Right hindlimb (tissue), 1 donor: ENCODE data around the gene SUGCT.
A peak's percentile ranks its signal among the peaks of the same experiment; 100 is the strongest.
"Not testable (repeated sequence)": the region's sequence is repeated elsewhere in the genome, so short reads cannot be mapped to it uniquely, and the experiment has no call there.

ENCODE experiments used
- DNase-seq: peaks from one replicate; pipeline ENCODE4 v3.0.0-alpha.2; 2018

SUGCT gene

DNA sequence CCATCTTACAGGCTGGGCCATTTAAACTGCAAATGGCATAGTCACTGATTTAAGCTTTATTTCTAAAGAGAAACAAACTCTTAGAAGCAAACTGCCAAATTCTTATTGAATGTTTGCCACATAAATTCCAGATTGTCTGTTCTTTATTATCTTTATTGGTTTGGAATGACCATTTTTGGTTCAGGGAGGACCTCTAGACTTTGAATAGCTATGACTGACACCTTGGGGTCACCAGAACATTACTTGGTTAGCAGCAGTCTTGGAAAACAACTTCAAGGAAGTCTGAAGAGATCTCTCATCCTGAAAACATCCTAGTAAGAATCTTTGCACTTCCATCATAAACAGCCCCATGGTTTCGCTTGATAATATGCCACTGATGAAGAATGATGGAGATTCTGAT lies 197.1 kb downstream of the SUGCT start:
- DNase-seq = no peak

DNA sequence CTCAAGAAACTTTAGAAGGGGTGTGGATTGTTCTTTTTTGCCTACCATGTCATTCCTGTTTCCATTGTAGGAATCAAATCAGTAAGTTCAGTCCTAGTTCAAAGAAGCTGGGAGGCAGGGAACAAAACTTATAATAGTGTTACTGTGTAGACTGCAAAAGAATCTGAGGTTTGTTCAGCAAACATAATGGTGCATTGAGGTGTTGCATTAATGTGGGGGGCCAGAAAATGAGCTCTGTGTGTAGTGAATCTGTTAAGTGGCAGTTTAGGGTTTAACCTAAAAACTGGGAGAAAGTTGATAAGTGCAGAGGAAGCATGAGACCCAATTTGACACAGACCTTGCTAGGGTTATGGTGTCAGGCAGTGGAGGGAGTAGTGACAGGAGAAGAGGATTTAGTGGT lies 197.7 kb downstream of the SUGCT start:
- DNase-seq = no peak

DNA sequence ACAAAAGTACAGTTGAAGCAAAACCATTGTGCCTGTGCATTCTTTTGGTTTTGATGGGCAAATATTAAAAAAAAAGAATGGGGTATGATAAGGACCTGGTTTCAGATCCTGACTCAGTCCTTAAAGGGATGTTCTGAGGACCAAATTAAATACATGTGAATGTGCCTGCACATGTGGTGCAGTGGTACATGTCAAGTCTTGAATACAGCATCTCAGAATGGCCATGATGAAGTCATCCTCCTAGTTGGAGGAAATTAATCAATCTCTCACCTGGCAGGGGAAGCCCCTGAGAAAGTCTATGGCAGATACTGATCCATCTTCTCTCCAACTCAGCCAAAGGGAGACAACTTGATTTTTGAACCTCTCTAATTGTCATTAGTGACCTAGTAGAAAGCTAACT lies 207.0 kb downstream of the SUGCT start:
- no peak for DNase-seq

DNA sequence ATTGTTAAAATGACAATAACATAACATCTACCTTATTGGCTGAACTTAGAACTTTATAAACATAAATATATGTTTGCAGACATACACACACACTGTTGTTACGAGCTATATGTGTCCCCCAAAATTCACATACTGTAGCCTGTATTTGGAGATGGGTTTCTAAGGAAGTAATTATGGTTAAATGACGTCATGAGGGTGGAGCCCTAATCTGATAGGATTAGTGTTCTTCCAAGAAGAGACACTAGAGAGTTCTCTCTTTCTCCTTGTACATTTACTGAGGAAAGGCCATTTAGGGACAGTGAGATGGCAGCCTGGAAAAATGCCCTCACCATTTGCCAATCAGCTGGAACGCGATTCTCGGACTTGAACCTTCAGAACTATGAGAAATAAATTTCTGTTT lies 211.7 kb downstream of the SUGCT start:
- DNase-seq = no peak

DNA sequence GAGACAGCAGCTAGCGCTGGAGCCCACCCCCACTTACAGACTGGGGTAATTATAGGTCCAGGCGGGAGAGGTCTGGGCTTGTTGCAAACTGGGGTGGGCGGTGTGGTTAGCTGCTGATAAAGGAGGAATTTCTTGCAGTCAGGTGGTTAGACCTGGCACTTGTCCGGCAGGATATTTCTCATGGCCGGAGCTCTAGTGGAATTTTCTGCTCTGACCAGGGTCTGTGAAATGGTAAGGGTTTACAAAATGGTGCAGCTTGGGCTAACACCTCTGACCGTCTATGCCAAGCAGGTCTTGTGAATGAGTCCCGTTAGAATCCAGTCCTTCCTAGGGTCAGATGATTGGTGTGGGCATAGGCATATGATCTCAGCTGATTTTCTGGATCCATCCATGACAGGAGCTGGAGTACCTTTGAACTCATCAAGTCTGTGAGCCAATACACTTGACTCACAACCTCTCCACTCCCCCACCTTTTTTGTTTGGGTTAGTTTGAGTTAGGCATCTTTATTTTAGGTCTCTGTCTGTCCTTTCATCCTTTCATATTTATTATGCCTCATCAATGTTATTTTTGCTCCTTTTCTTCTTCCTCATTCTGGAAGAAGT lies 213.4 kb downstream of the SUGCT start:
- DNase-seq = no peak

DNA sequence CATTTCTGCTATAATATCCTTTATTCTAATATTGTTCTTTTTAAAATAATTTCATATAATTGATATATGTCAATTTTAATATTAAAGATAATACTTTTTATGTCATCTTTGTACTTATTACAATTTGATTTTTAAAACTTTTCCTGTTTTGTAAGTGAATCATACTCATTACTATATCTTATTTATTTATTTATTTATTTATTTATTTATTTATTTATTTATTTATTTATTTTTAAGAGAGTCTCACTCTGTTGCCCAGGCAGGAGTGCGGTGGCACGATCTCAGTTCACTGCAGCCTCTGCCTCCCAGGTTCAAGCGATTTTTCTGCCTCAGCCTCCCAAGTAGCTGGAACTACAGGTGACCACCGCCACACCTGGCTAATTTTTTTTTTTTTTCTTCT lies 215.3 kb downstream of the SUGCT start:
- DNase-seq = no peak

DNA sequence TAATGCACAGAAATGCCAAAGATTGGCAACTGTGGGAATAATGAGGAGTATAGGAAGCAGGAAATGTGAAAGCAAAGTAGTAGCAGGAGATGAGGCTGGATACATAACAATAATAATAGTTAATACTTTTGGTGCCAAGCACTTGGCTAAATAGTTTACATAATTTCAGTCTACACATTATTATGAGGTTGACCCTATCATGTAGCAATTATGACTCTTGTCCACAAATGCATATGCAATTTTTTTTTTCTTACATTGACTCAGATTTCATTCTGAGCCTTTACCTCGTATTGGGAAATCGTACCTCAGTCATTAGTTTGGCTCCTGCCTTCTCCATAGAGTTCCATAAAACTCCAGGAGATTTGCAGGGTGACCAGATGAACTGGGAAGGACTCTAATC lies 219.9 kb downstream of the SUGCT start:
- no peak for DNase-seq

DNA sequence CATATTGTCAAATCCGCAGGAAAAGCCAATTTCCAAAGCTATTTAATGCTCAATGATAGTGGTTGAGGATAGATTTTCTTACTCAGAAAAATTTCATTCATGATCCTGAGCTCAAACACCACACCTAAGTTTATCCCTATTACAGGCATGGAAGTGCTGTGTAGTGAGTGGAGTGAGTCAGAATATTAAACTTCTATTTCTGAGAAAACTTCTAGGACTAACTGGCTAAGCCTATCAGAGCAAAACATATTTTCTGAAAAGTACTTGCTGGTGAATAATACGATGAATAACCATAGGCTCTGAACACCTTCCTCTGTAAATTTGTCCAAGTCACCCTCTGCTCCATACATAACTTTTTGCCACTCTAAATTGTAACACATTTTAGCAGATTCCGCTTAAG lies 221.5 kb downstream of the SUGCT start:
- DNase-seq = no peak

DNA sequence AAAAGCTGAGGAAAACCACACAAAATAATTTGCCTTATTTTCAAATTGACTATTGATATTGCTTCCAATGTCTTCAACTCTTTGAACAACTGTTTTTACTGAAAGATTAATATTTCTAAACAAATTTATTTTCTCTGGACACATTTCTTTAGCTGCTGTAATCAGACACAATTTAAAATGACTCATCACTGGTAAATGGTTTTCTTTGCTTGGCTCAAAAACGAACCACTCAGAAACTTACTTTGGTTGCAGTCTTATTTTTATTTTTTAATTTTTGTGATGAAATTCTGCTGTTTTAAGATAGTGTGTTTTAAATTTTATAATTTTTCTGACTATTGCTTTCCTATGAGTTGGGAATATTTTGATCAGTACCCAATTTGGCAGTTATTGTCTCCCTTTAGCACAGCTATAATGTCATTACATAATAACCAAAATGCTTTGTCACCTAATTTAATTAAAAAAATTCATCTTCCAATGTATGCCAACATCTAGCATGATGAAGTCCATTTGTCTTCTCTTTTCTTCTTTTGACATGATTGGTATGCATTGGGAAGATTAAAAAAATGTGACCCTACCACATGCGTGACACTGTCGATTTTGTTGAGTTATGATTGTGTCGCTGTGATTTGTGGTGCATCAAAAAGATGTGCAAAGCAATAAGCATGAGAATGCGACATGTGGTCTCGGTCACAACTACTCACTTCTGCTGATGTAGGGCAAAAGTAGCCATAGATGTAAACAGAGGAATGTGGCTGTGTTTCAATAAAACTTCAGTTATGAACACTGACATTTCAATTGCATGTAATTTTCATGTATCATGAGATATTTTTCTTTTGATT lies 222.3 kb downstream of the SUGCT start:
- no peak for DNase-seq

DNA sequence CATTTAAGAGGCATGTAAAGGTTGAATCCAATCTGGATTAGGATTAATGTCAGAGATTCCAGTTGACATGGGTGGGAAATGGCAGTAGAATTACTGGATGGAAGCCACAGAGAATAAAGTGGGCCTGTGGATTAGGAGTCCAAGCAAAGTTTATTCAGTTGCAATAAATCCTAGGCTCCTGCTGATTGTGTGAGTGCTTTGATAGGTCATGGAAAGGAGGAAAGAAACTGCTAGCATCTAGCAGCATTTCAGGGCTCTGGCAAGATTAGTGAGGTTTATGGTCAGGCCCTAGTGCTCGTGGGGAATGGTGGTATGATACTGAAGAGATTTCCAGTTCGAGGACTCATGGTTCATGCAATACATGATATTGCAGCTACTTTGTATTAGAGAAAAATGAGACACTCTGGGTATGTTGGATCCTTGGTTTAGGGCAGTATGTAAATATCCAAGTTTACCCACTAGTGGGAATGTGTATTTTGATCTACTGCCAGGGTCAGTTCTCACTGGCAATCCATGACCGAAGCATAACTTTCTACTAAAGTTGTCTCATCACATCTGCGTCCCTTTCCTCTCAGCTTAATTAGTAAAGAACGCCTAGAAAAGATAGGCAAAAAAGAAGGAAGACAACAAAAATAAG lies 235.0 kb downstream of the SUGCT start:
- DNase-seq = no peak

DNA sequence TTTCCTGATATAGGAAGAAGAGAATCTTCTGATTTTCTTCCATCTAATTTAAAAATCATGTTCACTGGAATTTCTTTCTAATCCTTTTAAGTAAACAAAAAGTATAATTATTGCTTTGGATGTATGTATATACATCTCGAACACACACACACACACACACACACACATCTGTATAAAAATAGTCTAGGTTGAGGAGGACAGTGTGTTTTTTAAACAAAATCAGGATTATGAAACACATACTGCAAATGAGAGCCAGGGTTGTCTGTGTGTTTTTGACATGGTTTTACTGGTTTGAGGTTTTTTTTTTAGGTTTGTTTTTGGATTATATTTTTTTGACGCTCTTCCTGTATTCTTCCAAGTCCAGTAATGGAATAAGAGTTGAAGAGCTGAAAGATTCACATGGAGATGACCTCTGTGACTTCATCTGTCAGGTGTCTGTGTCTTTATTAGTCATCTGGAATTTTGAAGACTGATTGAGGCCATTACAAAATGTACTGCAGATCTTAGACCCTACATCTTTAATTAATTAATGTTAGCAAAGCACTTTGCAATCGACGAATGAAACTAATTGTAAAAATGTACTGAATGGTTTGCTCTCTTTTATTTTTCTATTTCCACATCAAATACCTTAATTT lies 237.1 kb downstream of the SUGCT start:
- no peak for DNase-seq

DNA sequence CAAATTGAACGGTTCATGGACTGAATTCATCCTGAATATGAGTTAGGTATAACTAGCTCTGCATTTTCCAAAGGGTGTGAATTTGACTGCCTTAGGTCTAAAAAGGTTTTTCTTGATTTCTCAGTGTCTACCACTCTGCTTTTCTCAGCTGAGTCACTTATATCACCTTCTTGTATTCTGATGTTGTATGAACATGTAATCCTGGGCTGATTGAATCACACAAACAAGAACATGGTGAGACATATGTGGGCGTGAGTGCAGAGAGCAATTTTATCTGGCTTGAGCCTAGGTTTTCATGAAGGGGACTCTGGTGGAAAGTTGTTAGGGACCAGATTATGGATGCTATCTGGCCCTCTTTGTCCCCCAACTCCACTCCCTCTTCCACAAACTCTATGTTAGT lies 239.8 kb downstream of the SUGCT start:
- DNase-seq = no peak

DNA sequence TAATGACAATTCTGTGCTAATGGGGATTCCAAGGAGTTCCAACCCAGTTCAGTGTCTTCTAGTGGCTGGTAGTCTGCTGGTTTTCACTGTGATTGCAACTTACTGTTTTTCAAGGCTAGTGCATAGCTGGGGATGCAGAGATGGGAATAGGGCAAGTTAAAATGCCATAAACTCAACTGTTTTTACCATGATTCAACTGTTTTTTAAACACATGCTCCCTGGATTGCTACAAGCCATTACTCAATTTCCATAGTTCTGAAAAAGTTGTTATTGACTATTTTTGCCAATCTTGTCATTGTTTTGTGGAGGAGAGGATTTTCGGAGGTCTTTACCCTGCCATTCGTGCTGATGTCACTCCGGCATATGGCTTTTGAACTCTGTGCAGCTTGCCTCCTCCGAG lies 245.3 kb downstream of the SUGCT start:
- DNase-seq = no peak

DNA sequence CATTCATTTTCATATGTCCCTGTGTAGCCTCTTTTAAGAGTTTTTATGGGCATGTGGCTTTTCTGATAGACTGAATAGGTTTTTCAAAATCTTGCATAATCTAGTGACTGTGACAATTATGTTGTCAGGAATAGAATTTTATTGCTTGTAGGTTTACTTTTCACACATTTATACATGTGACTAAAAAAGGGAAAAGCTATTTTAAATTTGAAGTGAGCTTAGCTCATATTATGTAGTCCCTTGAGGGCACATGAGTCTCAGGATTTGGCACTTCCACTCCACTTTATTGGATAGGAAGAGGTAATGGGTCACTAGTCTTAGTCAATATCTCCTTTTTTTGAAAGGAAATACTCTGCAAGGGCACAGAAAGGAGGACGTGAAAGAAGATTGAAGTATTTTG lies 247.3 kb downstream of the SUGCT start:
- DNase-seq = no peak

DNA sequence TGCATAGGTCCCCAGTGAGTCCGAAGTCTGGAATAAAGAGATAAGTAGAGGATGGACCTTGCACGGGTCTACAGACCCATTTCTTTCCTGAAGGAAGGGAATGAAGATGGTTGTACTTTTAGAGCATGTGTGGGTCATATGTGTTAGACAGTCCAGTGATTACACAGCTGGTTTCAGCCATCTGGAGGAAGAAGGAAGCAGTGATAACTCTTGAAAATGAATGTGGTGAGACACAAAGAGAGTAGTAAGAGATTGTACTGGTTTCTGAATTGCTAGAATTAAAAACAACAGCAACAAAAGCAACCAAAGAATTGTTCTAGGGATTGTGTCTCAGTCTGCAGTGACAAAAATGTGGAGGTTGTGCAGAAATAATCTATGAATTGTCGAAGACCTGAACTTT lies 258.9 kb downstream of the SUGCT start:
- DNase-seq = no peak

DNA sequence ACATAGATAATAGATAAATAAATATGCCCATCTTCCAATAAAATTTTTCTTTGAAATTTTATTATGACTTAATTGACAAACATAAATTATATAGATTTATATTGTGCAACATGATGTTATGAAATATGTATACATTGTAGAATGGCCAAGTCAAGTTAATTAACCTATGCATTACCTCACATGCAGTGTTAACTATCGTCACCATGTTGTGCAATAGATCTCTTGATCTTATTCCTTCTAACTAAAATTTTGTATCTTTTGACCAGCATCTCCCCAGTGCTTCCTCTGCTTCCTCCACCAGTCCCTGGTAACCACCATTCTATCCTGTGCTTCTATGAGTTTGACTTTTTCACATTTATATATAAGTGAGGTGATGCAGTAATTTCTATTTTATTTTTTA lies 259.6 kb downstream of the SUGCT start:
- DNase-seq = no peak

DNA sequence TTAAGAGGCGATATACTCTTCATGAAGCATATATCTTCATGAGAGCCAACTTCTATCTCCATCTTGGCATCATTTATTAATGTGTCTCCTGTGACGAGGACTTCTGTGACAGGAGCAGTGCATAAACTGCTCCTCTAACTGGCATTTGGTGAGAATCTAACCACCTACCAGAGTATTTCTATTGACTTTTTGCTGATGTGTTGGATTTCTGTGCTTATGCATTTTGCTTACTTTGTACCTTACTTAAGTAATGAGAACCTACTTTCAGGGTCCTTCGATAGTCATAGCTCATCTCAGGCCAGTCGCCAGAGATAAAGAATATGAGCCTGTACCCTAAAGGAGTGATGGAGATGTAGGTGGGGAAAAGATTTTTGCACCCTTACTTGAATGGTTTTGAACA lies 265.7 kb downstream of the SUGCT start:
- no peak for DNase-seq

DNA sequence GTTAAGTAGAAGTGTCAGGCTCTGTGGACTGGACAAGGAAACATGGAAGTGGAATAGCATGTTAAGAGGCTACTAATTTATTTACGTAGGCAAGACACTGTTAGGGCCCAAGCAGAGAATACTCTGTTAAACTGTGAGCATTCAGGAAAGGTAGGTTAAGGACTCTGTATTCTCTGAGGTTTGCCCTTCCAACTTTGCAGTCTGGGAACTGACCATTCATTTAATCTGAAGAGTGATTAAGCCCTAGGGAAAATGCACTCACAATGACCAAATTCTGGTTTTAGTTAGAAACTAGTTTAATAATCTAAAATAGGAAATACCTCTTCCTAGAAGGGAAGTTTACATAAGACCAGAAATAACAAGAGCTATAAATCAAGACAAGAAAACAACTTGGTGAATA lies 266.6 kb downstream of the SUGCT start:
- DNase-seq = no peak

DNA sequence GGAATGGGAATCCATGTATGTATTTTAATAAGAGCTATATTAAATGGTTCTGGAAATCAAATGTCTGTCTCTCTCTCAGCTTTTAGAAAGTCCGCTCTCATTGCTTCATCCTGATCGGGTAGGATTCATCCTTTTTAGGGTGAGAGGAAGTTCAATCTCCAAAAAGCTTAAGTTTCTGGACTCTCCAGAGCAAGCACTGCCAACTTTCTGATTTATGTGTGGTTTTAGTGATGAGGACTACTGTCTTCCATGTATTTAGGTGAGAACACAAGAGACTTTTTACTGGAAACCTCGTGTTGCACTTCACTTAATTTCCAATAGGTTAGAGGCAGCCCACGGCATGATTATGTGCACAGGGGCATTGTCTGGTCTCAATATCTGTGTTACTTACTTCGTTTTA lies 267.9 kb downstream of the SUGCT start:
- DNase-seq = peak; percentile 38

DNA sequence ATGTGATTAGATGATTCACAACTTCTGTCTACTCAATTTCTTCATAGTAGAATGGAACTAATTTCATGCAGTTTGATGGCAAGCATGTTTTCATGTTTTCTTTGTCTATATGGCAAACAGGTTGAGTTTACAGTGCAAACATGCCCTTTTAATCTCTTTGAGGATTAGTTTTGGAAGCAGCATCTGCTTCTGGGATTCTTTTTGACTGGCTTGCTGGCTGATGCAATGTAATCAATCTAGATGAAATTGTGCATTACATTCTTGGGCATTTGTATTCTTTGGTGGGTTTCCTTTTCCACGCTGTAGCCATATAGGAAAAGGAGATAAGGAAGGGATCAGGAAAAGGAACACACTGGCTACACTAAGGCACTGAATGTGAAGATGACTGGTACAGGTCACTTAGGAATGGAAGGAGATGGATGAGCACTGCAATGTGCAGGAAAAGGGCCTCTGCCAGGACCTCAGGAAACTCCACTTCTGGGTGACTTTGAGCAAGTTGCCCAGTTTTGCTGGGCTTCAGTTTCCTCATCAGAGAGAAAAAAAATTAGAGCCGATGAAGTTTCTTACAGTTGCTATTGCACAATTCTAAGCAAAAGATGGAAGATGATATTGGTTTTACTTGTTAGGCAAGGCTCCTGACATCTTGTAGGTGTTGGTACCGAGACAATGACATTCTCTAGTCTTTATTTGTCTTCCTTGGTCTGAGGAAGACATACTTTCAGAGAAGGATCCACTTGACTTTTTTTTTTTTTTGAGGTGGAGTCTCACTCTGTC lies 269.1 kb downstream of the SUGCT start:
- DNase-seq = no peak

DNA sequence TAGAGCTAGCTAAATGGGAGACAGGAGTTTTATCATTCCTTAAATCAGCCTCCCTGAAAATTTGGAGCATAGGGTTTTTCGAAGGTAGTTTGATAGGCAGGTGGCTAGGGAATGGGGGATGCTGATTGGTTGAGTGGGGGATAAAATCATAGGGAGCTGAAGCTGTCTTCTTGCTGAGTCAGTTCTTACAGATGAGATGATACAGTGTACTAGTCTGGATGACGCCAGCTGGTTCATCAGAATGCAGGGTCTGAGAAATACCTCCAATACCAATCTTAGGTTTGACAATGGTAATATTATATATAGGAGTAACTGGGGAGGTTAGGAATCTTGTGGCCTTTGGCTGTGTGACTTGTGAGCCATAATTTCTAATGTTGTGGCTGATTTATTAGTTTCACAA lies 271.2 kb downstream of the SUGCT start:
- no peak for DNase-seq

DNA sequence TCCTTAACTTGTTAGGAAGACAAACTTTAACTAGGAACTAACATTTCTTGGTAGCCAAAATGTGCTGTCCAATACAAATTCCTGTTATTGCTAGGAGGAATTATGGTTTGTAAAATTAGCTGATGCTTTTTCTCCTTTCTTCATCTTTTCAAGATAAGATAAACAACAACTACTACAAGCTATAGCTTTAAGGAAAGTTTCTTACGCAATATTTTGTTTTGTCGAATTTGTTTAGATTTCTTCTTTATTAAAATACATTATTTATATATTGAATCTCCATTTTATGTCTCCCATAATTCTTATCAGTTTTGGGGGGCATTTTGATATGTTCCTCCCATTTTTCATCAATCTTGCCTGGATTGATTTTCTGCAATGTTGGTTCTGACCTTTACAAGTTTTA lies 277.5 kb downstream of the SUGCT start:
- DNase-seq = no peak

DNA sequence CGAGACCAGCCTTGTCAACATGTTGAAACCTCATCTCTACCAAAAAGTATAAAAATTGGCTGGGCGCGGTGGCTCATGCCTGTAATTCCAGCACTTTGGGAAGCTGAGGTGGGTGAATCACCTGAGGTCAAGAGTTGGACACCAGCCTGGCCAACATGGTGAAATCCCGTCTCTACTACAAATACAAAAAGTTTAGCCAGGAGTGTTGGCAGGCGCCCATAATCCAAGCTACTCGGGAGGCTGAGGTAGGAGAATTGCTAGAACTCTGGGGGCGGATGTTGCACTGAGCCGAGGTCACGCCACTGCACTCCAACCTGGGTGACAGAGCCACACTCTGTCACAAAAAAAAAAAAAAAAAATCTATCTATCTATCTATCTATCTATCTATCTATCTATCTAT lies 279.9 kb downstream of the SUGCT start:
- not testable (repeated sequence) for DNase-seq
